ENCODE measurements around the gene TIFAB.

GRCh38 chr5:135471726-135472125 lies 19.6 kb upstream of the TIFAB start:
- TF ChIP-seq ZNF274 (IDR thresholded peaks at IDR 0.05; ENCODE audit: low read depth, low read length) (no peak), YY1 (IDR thresholded peaks at IDR 0.05; ENCODE audit: insufficient read depth, insufficient read length) (no peak), SUZ12 (IDR thresholded peaks at IDR 0.05; ENCODE audit: extremely low read depth, insufficient read depth, insufficient read length) (no peak)
